OCI-LY3 (cell line): ENCODE data around the gene TIMP3.

Source experiments
- H2AFZ ChIP-seq: fragments of 200-600, 300-600 bp; shearing (Covaris generic); 2 replicates; pipeline ENCODE4 v1.6.0; 2014; ENCODE audit warnings: antibody characterized with exemption, low read depth, low read length
- H3K27ac ChIP-seq: fragments of 200-600, 300-600 bp; sonication (generic); 2 replicates; pipeline ENCODE4 v1.5.1; 2014; ENCODE audit warnings: mild to moderate bottlenecking, low read length, moderate library complexity, mixed read lengths
- H3K27me3 ChIP-seq: fragments of 200-600, 300-600 bp; sonication (generic); 2 replicates; pipeline ENCODE4 v1.6.1; 2014; ENCODE audit warnings: low read depth, low read length, mixed read lengths
- H3K36me3 ChIP-seq: fragments of 200-600, 300-600 bp; sonication (generic); replicated peaks from 2 replicates; pipeline ENCODE3; 2014; ENCODE audit warnings: low read depth, low read length, mixed read lengths
- H3K4me1 ChIP-seq: fragments of 300-600, 200-600 bp; sonication (generic); 2 replicates; pipeline ENCODE4 v1.6.1; 2014; ENCODE audit warnings: low read length, mixed read lengths
- H3K4me2 ChIP-seq: fragments of 200-600, 300-600 bp; sonication (generic); 2 replicates; pipeline ENCODE4 v1.6.1; 2014; ENCODE audit warnings: low read length, mixed read lengths
- H3K4me3 ChIP-seq: fragments of 300-600, 200-600 bp; sonication (generic); 2 replicates; pipeline ENCODE4 v1.5.1; 2014; ENCODE audit warnings: antibody characterized with exemption, mild to moderate bottlenecking, low read length, moderate library complexity
- H3K79me2 ChIP-seq: fragments of 300-600, 200-600 bp; shearing (Covaris generic); 2 replicates; pipeline ENCODE4 v1.6.1; 2014; ENCODE audit warnings: mild to moderate bottlenecking, low read length, mixed read lengths
- H3K9ac ChIP-seq: fragments of 300-600, 200-600 bp; shearing (Covaris generic); 2 replicates; pipeline ENCODE4 v1.6.0; 2014; ENCODE audit warnings: mild to moderate bottlenecking, low read length, moderate library complexity
- H3K9me3 ChIP-seq: fragments of 200-600, 300-600 bp; shearing (Covaris generic); 2 replicates; pipeline ENCODE4 v1.6.1; 2014; ENCODE audit warnings: low read length, mixed read lengths; ENCODE audit not compliant: insufficient read depth
- H4K20me1 ChIP-seq: fragments of 200-600, 300-600 bp; sonication (generic); 2 replicates; pipeline ENCODE4 v1.6.1; 2016; ENCODE audit warnings: low read length, mixed read lengths; ENCODE audit not compliant: insufficient read depth
- CTCF ChIP-seq: fragments of 200-600, 300-600 bp; sonication (generic); IDR thresholded peaks from 2 replicates; pipeline ENCODE4 v1.5.1; 2014; ENCODE audit warnings: antibody characterized with exemption, low read length, low read depth
- EZH2phosphoT487 ChIP-seq: fragments of 200-600 bp; shearing (Covaris generic); IDR thresholded peaks from 2 replicates; pipeline ENCODE4 v1.6.1; 2018; ENCODE audit warnings: antibody characterized with exemption, mixed run types, low read depth

TIMP3 gene

DNA sequence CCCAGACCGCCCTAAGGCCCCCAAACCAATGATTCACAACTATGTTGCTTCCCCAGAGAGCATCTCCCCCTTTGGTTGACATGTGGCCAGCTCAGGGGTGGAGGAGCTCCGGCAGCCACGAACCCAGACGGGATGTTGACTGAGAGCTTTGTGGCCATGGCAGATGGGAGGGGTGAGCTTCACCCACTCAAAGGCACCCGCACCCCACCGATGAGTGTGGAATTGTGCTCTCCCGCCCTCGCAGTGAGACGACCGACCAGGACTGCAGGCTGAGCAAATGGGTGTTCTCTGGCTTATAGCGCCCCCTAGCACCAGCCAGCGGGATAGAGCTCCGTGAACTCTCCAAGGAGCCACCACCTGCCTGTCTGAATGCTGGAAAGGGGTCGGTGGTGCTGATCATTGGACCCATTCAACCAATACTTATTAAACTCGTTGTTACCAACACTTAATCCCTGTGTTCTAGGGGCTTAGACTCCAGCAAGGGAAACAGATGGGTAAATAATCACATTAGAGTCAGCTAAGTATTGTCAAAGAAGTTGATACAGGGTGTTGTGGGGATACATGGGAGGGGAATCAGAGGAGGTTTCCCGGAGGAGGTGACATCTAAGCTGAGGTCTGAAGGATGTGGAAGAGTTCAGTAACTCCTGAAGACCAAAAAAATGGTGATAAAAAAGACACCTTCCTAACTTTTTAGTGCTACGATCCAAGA lies 4.5 kb upstream of the TIMP3 start:
- Histone ChIP-seq H3K79me2 (no peaks in the 10 kb centered on the region), H3K9me3 (no peaks in the 10 kb centered on the region), H2AFZ (no peak overlapping the region), H3K4me2 (peak overlapping the region; percentile 44), H3K9ac (no peak overlapping the region), H3K27me3 (peaks cover 48% of the 10 kb centered on the region), H3K27ac (no peak overlapping the region), H3K4me3 (no peak overlapping the region), H4K20me1 (no peaks in the 10 kb centered on the region), H3K4me1 (no peaks in the 10 kb centered on the region), H3K36me3 (no peaks in the 10 kb centered on the region)
- no peak for TF ChIP-seq EZH2phosphoT487
- TF ChIP-seq CTCF, result peak; percentile 94

DNA sequence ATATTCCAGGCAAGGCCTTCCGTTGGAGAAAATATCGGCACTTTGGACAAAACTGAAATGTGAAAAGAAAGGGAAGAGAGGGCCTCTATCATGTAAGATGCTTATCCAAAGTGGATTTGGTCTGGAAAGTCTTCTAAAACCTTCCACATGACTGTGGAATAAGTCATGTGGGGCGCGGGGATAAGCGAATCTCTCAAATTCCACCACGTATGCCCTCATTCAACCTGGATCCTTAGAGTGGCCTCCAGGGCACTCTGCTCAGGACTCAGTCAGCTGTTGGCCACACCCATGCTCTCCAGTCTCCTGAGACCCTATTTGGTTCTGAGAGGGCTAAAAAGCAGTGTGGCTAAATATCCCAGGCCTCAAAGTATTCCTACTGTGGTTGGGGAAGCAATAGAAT lies 2.0 kb upstream of the TIMP3 start:
- no peaks in the 10 kb centered on the region for H3K4me1 ChIP-seq
- H3K79me2 ChIP-seq, result no peaks in the 10 kb centered on the region
- no peak overlapping the region for H3K4me2 ChIP-seq
- H4K20me1 ChIP-seq, result no peaks in the 10 kb centered on the region
- TF ChIP-seq EZH2phosphoT487 (no peak), CTCF (no peak)
- H3K27ac ChIP-seq, result no peak overlapping the region
- no peaks in the 10 kb centered on the region for H3K36me3 ChIP-seq
- H3K4me3 ChIP-seq, result no peak overlapping the region
- no peak overlapping the region for H3K9ac ChIP-seq
- peaks cover 41% of the 10 kb centered on the region for H3K27me3 ChIP-seq
- no peaks in the 10 kb centered on the region for H3K9me3 ChIP-seq
- no peak overlapping the region for H2AFZ ChIP-seq

- no peak for TF ChIP-seq CTCF
- H3K9ac ChIP-seq, result no peak overlapping the region
- H3K4me1 ChIP-seq, result no peaks in the 10 kb centered on the region
- H3K79me2 ChIP-seq, result no peaks in the 10 kb centered on the region
- H4K20me1 ChIP-seq, result no peaks in the 10 kb centered on the region
- H3K36me3 ChIP-seq, result no peaks in the 10 kb centered on the region
- no peak overlapping the region for H2AFZ ChIP-seq
- no peak overlapping the region for H3K4me3 ChIP-seq
- H3K27me3 ChIP-seq, result peaks cover 43% of the 10 kb centered on the region
- no peak overlapping the region for H3K4me2 ChIP-seq
- H3K9me3 ChIP-seq, result no peaks in the 10 kb centered on the region
- H3K27ac ChIP-seq, result no peak overlapping the region
Observed at GRCh38 chr22:32800158-32800882, 1.2 kb upstream of the TIMP3 start.

- no peak overlapping the region for H3K9ac ChIP-seq
- no peak overlapping the region for H3K4me2 ChIP-seq
- no peaks in the 10 kb centered on the region for H3K4me1 ChIP-seq
- H3K4me3 ChIP-seq, result no peak overlapping the region
- H3K9me3 ChIP-seq, result no peaks in the 10 kb centered on the region
- H4K20me1 ChIP-seq, result no peaks in the 10 kb centered on the region
- H3K27ac ChIP-seq, result no peak overlapping the region
- no peaks in the 10 kb centered on the region for H3K79me2 ChIP-seq
- peaks cover 46% of the 10 kb centered on the region for H3K27me3 ChIP-seq
- H3K36me3 ChIP-seq, result no peaks in the 10 kb centered on the region
- H2AFZ ChIP-seq, result no peak overlapping the region
- TF ChIP-seq EZH2phosphoT487 (no peak), CTCF (no peak)
Observed at GRCh38 chr22:32800994-32801536, 440 bp upstream of the TIMP3 start.
